Heart left ventricle (tissue), 16 donors: ENCODE measurements around the gene ARF1. TPM values are rescaled to one million over a fixed set of nuclear protein-coding genes. Genes with fewer than 3 reads are reported as not detected.
A peak's percentile ranks its signal among the peaks of the same experiment; 100 is the strongest.

Experiments
- ATAC-seq, 4 donors: fragments of 200-7000 bp; cut with Tn5 transposase; one replicate each; pipeline ENCODE4 v1.9.1; 2020 to 2022; ENCODE audit warnings: moderate library complexity in 4 of 4, mild to moderate bottlenecking in 3 of 4, moderate number of reproducible peaks in 1 of 4
- DNase-seq, 5 donors: peaks; one replicate each; pipeline ENCODE4 v3.0.0-alpha.2; 2020
- H3K27ac ChIP-seq, 12 donors: fragments of 200-600 bp; sonication (generic) in 4 of 12; one replicate each; pipeline versions ENCODE4 v1.5.0 to v1.8.0; 2016 to 2022; ENCODE audit warnings: mild to moderate bottlenecking in 2 of 12
- H3K27me3 ChIP-seq, 9 donors: fragments of 200-600 bp; sonication (generic) in 2 of 9; one replicate each; pipeline versions ENCODE4 v1.5.1 to v1.8.0; 2016 to 2022; ENCODE audit warnings: mild to moderate bottlenecking in 3 of 9
- H3K36me3 ChIP-seq, 9 donors: fragments of 200-600 bp; sonication (generic) in 2 of 9; one replicate each; pipeline versions ENCODE4 v1.5.0 to v1.8.0; 2018 to 2022; ENCODE audit warnings: mild to moderate bottlenecking in 2 of 9
- H3K4me1 ChIP-seq, 12 donors: fragments of 200-600 bp; sonication (generic) in 4 of 12; one replicate each; pipeline versions ENCODE4 v1.5.0 to v1.8.0; 2016 to 2022; ENCODE audit warnings: mild to moderate bottlenecking in 3 of 12
- H3K4me3 ChIP-seq, 12 donors: fragments of 200-600 bp; sonication (generic) in 4 of 12; one replicate each; pipeline versions ENCODE4 v1.5.0 to v1.8.0; 2017 to 2022; ENCODE audit warnings: mild to moderate bottlenecking in 9 of 12, moderate library complexity in 4 of 12
- H3K9me3 ChIP-seq, 12 donors: fragments of 200-600 bp; sonication (generic) in 4 of 12; one replicate each; pipeline versions ENCODE4 v1.5.0 to v1.8.0; 2016 to 2022; ENCODE audit warnings: mild to moderate bottlenecking in 1 of 12
- CTCF ChIP-seq, 12 donors: fragments of 200-600 bp; sonication (generic) in 4 of 12; IDR thresholded peaks; one replicate each; pipeline versions ENCODE4 v1.5.0 to v1.8.0; 2018 to 2022; ENCODE audit warnings: antibody characterized with exemption in 12 of 12, mild to moderate bottlenecking in 5 of 12
- POLR2A ChIP-seq, 2 donors: fragments of 450-650 bp; IDR thresholded peaks; one replicate each; pipeline ENCODE4 v1.6.1; 2017; ENCODE audit warnings: antibody characterized with exemption in 2 of 2, mild to moderate bottlenecking in 2 of 2, moderate library complexity in 2 of 2
- whole genome bisulfite sequencing, 4 donors: extraction: QIAGEN DNeasy Blood & Tissue Kit in 2 of 4; methylation state at CpG; one replicate each; pipeline versions ENCODE4 v1.1.5 to v1.1.7; 2013 to 2018; 5-methylcytosine and 5-hydroxymethylcytosine counted together
- intact Hi-C, 10 donors: fragments of 100-400 bp; cut with DNase I; formaldehyde crosslinking; loops; one replicate each; pipeline versions ENCODE4 v1.11.1 to v1.14.2; 2022
- polyA plus RNA-seq, 2 donors: library from polyadenylated mRNA; stranded (reverse); fragments of 200-250 nt; gene quantifications; one replicate each; pipeline ENCODE4 v1.2.3, GENCODE V29; 2013
- total RNA-seq, 9 donors: library from RNA; depleted of rRNA in 2 of 9; stranded (reverse); fragments of >200 nt in 2 of 9; fragmentation: NEBNext Ultra II Directional in 3 of 9; extraction: Animal tissue kit (Norgen Biotek cat#: 25700) in 3 of 9; gene quantifications; one replicate each; pipeline versions ENCODE4 v1.1.0 to v1.2.4, GENCODE V29; 2016 to 2023
- donor health status: ischemic (EF 13 %, LVEDD 7.1; RV severe dilation, severe dysfunction).
- donor health status: healthy with polysubstance abuse.
- donor health status: DM: no; HTN: yes; CAD: no.
- donor health status: DM: no; HTN: no; CAD: no.
- donor health status: ischemic (EF 25% LVEDD 6.9; RV normal size, moderate dysfunction).
- donor health status: ischemic (EF 25% LVEDD 5.7; RV mildly dilated, moderate dysfunction).
- donor health status: healthy.
- donor health status: DM: yes; HTN: yes; CAD: no.
- donor health status: ischemic (EF 35%, LVEDD 5.7; RV mildly dilated, moderate dysfunction).
- donor health status: nonischemic (EF 11% LVEDD 7.7; RV severe dilation, severe dysfunction).
- donor health status: DM: yes; HTN: yes; CAD: no.
- donor health status: PGD.
- donor health status: ischemic (EF 29% LVEDD 5.4; RV normal size, mild dysfunction).
- donor health status: nonischemic (EF 23%, LVEDD 6.1; RV moderate dilation, normal function).

Gene ARF1
- total and polyA plus RNA-seq, 11 donors, result 217 to 580 (median 310) TPM

- peak in 1 of 4 donors; percentile 3 for ATAC-seq
- DNase-seq, result peak in 1 of 5 donors; percentile 55
- intact Hi-C loops, result loop anchor here in 1 of 10 donors (10.0 kb wide), 1 partner anchor 324 kb away; no protein-coding TSS in a partner anchor
- H3K4me1 ChIP-seq, result peaks cover 60 to 99% (median 95%) of the 10 kb centered on the region in 12 donors
- peaks cover 0 to under 1% (median 0%) of the 10 kb centered on the region in 12 donors for H3K9me3 ChIP-seq
- 63 to 71% (median 65%) methylated on average over 20 to 21 of the region's 21 CpGs for WGBS, 4 donors
- TF ChIP-seq POLR2A (IDR thresholded peaks at IDR 0.05) (no peak), CTCF (IDR thresholded peaks at IDR 0.05) (no peak)
- H3K27ac ChIP-seq, result peak overlapping the region in 8 of 12 donors; percentile 25 to 96 (median 40)
- H3K27me3 ChIP-seq, result no peaks in the 10 kb centered on the region
- H3K36me3 ChIP-seq, result peaks cover 0 to 39% (median 0%) of the 10 kb centered on the region in 9 donors
- peak overlapping the region in 1 of 12 donors; percentile 21 for H3K4me3 ChIP-seq
Observed at GRCh38 chr1:228088586-228089498, 6.3 kb downstream of the ARF1 start.

- peak in 1 of 5 donors; percentile 45 for DNase-seq
- Histone ChIP-seq H3K4me3 (no peak overlapping the region), H3K9me3 (peaks cover 0 to 9% (median 6%) of the 10 kb centered on the region in 12 donors), H3K4me1 (peaks cover 57 to 90% (median 86%) of the 10 kb centered on the region in 12 donors), H3K27ac (peak overlapping the region in 6 of 12 donors; percentile 3 to 32 (median 17)), H3K27me3 (no peaks in the 10 kb centered on the region), H3K36me3 (peaks cover 0 to 42% (median 0%) of the 10 kb centered on the region in 9 donors)
- 42 to 69% (median 60%) methylated on average over 8 to 12 of the region's 12 CpGs for WGBS, 4 donors
- intact Hi-C loops, result loop anchor here in 1 of 10 donors (10.0 kb wide), 1 partner anchor 325 kb away; no protein-coding TSS in a partner anchor
- ATAC-seq, result no peak
- no peak for TF ChIP-seq POLR2A (IDR thresholded peaks at IDR 0.05)
- no peak for TF ChIP-seq CTCF (IDR thresholded peaks at IDR 0.05)
Observed at GRCh38 chr1:228089519-228090380, 7.2 kb downstream of the ARF1 start.

- Histone ChIP-seq H3K4me1 (peaks cover 49 to 87% (median 77%) of the 10 kb centered on the region in 12 donors), H3K27ac (peak overlapping the region in 4 of 12 donors; percentile 13 to 34 (median 23))
Observed at GRCh38 chr1:228090613-228091081, 8.1 kb downstream of the ARF1 start.

More at GRCh38 chr1:228090613-228091081, 8.1 kb downstream of the ARF1 start:
- intact Hi-C loops, result no loop called here
- ATAC-seq (peak in 3 of 4 donors; percentile 12 to 42 (median 15)), DNase-seq (peak in 1 of 5 donors; percentile 52)
- H3K9me3 ChIP-seq, result peaks cover 0 to 16% (median 7%) of the 10 kb centered on the region in 12 donors
- no peaks in the 10 kb centered on the region for H3K27me3 ChIP-seq
- H3K36me3 ChIP-seq, result peaks cover 0 to 44% (median 0%) of the 10 kb centered on the region in 9 donors
- WGBS, 4 donors, result 5 to 22% (median 15%) methylated on average over 1 to 2 of the region's 2 CpGs
- TF ChIP-seq CTCF (IDR thresholded peaks at IDR 0.05), result no peak
- no peak overlapping the region for H3K4me3 ChIP-seq
